ENCODE measurements around the gene SLC44A3.

Gene SLC44A3

DNA sequence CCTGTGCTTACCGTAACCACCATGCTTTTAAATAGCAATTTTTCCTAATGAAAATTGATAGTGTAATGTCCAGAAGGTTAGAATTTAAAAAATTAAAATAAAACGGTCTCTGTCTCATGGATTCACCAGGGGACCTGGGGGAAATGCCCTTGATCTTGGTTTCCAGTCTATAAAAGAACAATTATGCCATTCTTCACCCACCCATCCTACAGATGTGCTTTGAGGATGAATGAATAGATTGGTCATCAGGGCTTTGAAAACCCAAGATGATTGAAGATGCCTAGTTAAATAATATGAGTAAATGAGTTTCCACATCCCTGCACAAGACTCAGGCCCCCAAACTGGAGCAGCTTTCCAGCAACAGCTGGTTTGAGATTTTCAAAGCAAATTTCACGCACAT, 68.0 kb downstream of the SLC44A3 start:
- no peaks in the 10 kb centered on the region for H3K9me3 Mint-ChIP-seq (ENCODE audit: low read depth)
- no peak overlapping the region for H3K27ac Mint-ChIP-seq
- H3K4me3 Mint-ChIP-seq, result no peak overlapping the region
- no peaks in the 10 kb centered on the region for H3K36me3 Mint-ChIP-seq
- H3K4me1 Mint-ChIP-seq (ENCODE audit: low read depth), result peaks cover 6% of the 10 kb centered on the region
- no peaks in the 10 kb centered on the region for H3K27me3 Mint-ChIP-seq

DNA sequence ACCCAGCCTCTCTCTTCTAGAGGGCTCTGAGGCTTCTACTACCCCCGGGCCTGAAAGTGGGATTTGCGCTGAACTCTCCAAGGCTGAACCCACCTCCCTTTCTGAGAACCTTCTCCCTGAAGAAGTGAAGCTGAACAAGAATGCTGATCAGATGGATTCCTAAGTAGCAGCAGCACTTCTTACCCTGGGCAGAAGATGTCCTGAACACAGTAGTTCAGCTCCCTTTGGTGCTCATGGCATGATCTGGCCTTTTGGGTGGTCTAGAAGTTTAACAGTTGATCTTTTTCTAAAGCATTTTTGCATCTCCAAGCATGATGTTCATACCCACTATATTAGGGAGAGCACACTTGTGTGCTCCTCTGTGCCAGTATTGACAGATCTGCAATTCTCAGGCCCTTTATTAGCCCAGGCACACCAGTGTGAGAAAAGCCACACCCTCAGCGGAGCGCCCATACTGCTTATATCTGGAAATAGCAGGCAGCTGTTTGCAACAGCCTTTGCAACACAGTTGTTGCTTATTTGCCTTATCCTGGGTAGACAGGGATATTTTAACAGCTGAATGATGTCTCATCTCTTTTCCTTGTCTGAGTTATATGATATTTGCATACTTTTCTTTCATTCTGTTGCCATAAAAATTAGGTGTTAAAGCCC, 72.6 kb downstream of the SLC44A3 start:
- Mint-ChIP-seq H3K4me3 (no peak overlapping the region), H3K27me3 (no peaks in the 10 kb centered on the region), H3K4me1 (ENCODE audit: low read depth) (no peaks in the 10 kb centered on the region), H3K9me3 (ENCODE audit: low read depth) (no peaks in the 10 kb centered on the region), H3K27ac (no peak overlapping the region), H3K36me3 (no peaks in the 10 kb centered on the region)

DNA sequence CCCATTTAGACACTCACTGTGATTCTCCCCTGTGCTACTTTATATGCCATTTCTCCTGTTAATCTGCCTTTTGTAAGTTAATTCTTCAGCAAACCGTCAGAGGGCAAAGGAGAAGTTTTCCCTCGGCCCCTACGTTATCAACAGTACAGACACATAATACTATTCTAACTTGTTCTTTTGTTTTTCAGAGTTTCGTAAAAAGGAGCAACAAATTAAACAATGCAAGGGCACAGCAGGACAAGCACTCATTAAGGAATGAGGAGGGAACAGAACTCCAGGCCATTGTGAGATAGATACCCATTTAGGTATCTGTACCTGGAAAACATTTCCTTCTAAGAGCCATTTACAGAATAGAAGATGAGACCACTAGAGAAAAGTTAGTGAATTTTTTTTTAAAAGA, 74.5 kb downstream of the SLC44A3 start:
- Mint-ChIP-seq H3K27me3 (no peaks in the 10 kb centered on the region), H3K9me3 (ENCODE audit: low read depth) (no peaks in the 10 kb centered on the region), H3K4me1 (ENCODE audit: low read depth) (no peaks in the 10 kb centered on the region), H3K4me3 (no peak overlapping the region), H3K27ac (no peak overlapping the region), H3K36me3 (no peaks in the 10 kb centered on the region)

- Mint-ChIP-seq H3K27ac (no peak overlapping the region), H3K4me3 (no peak overlapping the region), H3K9me3 (ENCODE audit: low read depth) (no peaks in the 10 kb centered on the region), H3K36me3 (peaks cover 2% of the 10 kb centered on the region), H3K27me3 (no peaks in the 10 kb centered on the region), H3K4me1 (ENCODE audit: low read depth) (no peaks in the 10 kb centered on the region)
Measured at GRCh38 chr1:94895518-94895917, 75.4 kb downstream of the SLC44A3 start.

- peaks cover 3% of the 10 kb centered on the region for H3K36me3 Mint-ChIP-seq
- no peak overlapping the region for H3K27ac Mint-ChIP-seq
- no peaks in the 10 kb centered on the region for H3K27me3 Mint-ChIP-seq
- H3K4me1 Mint-ChIP-seq (ENCODE audit: low read depth), result no peaks in the 10 kb centered on the region
- H3K9me3 Mint-ChIP-seq (ENCODE audit: low read depth), result no peaks in the 10 kb centered on the region
- H3K4me3 Mint-ChIP-seq, result no peak overlapping the region
Measured at GRCh38 chr1:94898491-94899385, 78.6 kb downstream of the SLC44A3 start.

GRCh38 chr1:94899756-94900155, 79.6 kb downstream of the SLC44A3 start:
- H3K27ac Mint-ChIP-seq, result no peak overlapping the region

GRCh38 chr1:94901841-94902240, 81.7 kb downstream of the SLC44A3 start:
- H3K9me3 Mint-ChIP-seq (ENCODE audit: low read depth), result no peaks in the 10 kb centered on the region
- no peak overlapping the region for H3K27ac Mint-ChIP-seq
- H3K36me3 Mint-ChIP-seq, result peaks cover 3% of the 10 kb centered on the region
- no peak overlapping the region for H3K4me3 Mint-ChIP-seq
- H3K4me1 Mint-ChIP-seq (ENCODE audit: low read depth), result no peaks in the 10 kb centered on the region
- H3K27me3 Mint-ChIP-seq, result no peaks in the 10 kb centered on the region

More at GRCh38 chr1:94899756-94900155, 79.6 kb downstream of the SLC44A3 start:
- Mint-ChIP-seq H3K4me1 (ENCODE audit: low read depth) (no peaks in the 10 kb centered on the region), H3K9me3 (ENCODE audit: low read depth) (no peaks in the 10 kb centered on the region), H3K27me3 (no peaks in the 10 kb centered on the region), H3K4me3 (no peak overlapping the region), H3K36me3 (peaks cover 3% of the 10 kb centered on the region)

GRCh38 chr1:94903280-94904009, 83.3 kb downstream of the SLC44A3 start:
- Mint-ChIP-seq H3K9me3 (ENCODE audit: low read depth) (no peaks in the 10 kb centered on the region), H3K27ac (no peak overlapping the region), H3K36me3 (peaks cover 3% of the 10 kb centered on the region)

GRCh38 chr1:94905207-94905606, 85.0 kb downstream of the SLC44A3 start:
- Mint-ChIP-seq H3K27me3 (no peaks in the 10 kb centered on the region), H3K36me3 (peaks cover 3% of the 10 kb centered on the region), H3K9me3 (ENCODE audit: low read depth) (no peaks in the 10 kb centered on the region), H3K27ac (no peak overlapping the region), H3K4me1 (ENCODE audit: low read depth) (no peaks in the 10 kb centered on the region), H3K4me3 (no peak overlapping the region)

More at GRCh38 chr1:94903280-94904009, 83.3 kb downstream of the SLC44A3 start:
- Mint-ChIP-seq H3K27me3 (no peaks in the 10 kb centered on the region), H3K4me1 (ENCODE audit: low read depth) (no peaks in the 10 kb centered on the region), H3K4me3 (no peak overlapping the region)

- no peaks in the 10 kb centered on the region for H3K36me3 Mint-ChIP-seq
- no peaks in the 10 kb centered on the region for H3K9me3 Mint-ChIP-seq (ENCODE audit: low read depth)
- H3K27me3 Mint-ChIP-seq, result no peaks in the 10 kb centered on the region
- no peaks in the 10 kb centered on the region for H3K4me1 Mint-ChIP-seq (ENCODE audit: low read depth)
- H3K4me3 Mint-ChIP-seq, result no peak overlapping the region
- H3K27ac Mint-ChIP-seq, result no peak overlapping the region
Measured at GRCh38 chr1:94906382-94906781, 86.2 kb downstream of the SLC44A3 start.

GRCh38 chr1:94907136-94907535, 87.0 kb downstream of the SLC44A3 start:
- H3K9me3 Mint-ChIP-seq (ENCODE audit: low read depth), result no peaks in the 10 kb centered on the region
- no peak overlapping the region for H3K4me3 Mint-ChIP-seq
- H3K27me3 Mint-ChIP-seq, result no peaks in the 10 kb centered on the region
- H3K27ac Mint-ChIP-seq, result no peak overlapping the region
- no peaks in the 10 kb centered on the region for H3K36me3 Mint-ChIP-seq
- H3K4me1 Mint-ChIP-seq (ENCODE audit: low read depth), result no peaks in the 10 kb centered on the region

DNA sequence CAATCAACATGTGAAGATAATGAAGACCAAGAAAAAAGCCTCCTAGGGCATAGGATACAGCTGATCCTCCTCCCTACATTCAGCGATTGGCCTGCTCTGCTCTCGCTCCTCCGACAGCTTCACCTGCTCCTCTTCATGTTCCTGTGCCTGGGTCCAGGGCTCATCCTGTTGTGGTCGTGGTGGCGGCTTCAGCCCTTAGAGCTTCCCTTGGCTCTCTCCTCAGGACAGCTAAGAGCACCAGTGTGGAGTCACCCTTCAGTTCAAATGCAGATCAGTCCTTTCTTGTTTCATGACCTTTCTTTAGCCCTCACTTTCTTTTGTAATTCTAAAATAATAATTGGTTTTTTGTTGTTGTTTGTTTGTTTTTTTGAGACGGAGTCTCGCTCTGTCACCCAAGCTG, 88.0 kb downstream of the SLC44A3 start:
- Mint-ChIP-seq H3K36me3 (no peaks in the 10 kb centered on the region), H3K4me3 (no peak overlapping the region), H3K27ac (no peak overlapping the region), H3K9me3 (ENCODE audit: low read depth) (no peaks in the 10 kb centered on the region), H3K4me1 (ENCODE audit: low read depth) (no peaks in the 10 kb centered on the region), H3K27me3 (no peaks in the 10 kb centered on the region)

GRCh38 chr1:94908965-94909364, 88.8 kb downstream of the SLC44A3 start:
- no peaks in the 10 kb centered on the region for H3K27me3 Mint-ChIP-seq
- H3K27ac Mint-ChIP-seq, result no peak overlapping the region
- no peaks in the 10 kb centered on the region for H3K4me1 Mint-ChIP-seq (ENCODE audit: low read depth)
- H3K36me3 Mint-ChIP-seq, result no peaks in the 10 kb centered on the region
- no peaks in the 10 kb centered on the region for H3K9me3 Mint-ChIP-seq (ENCODE audit: low read depth)
- H3K4me3 Mint-ChIP-seq, result no peak overlapping the region

DNA sequence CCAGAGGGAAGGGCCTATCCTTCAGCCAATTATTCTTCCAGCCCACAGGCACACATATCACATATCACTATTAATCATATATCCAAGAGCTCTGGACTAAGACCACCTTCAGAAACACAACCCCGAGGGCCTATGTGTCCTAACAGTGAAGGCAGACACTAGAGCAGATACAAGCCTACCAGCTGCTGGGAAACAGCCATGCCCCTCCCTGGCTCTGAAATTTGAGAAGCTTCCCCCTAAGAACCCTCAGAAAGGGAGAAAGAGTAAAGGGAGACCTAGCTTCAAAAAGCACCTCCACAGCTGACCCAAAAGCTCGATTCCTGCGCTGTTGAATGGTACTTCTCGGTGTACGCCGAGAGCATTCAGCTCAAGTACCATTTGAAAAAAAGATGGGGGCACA, 89.3 kb downstream of the SLC44A3 start:
- H3K9me3 Mint-ChIP-seq (ENCODE audit: low read depth), result no peaks in the 10 kb centered on the region
- no peaks in the 10 kb centered on the region for H3K4me1 Mint-ChIP-seq (ENCODE audit: low read depth)
- no peaks in the 10 kb centered on the region for H3K36me3 Mint-ChIP-seq
- H3K4me3 Mint-ChIP-seq, result no peak overlapping the region
- H3K27me3 Mint-ChIP-seq, result no peaks in the 10 kb centered on the region
- H3K27ac Mint-ChIP-seq, result no peak overlapping the region
